SK-N-SH (cell line): ENCODE data around the gene NANOS2.

ENCODE experiments used
- CTCF ChIP-seq: fragments of 200-600 bp; sonication (generic); IDR thresholded peaks from 2 replicates; pipeline ENCODE4 v1.6.1; 2017; ENCODE audit warnings: antibody characterized with exemption, mild to moderate bottlenecking, moderate library complexity
- EP300 ChIP-seq, 2 experiments: IDR thresholded peaks; 2 replicates each; pipeline versions ENCODE4 v1.4.0 to v1.6.1; 2012; ENCODE audit warnings: borderline replicate concordance in 1 of 2, low read depth in 1 of 2, low read length in 1 of 2
- EZH2phosphoT487 ChIP-seq: fragments of 200-600 bp; sonication (generic); IDR thresholded peaks from 2 replicates; pipeline ENCODE4 v1.6.1; 2017; ENCODE audit warnings: low read depth, mixed run types, mild to moderate bottlenecking, antibody characterized with exemption, moderate library complexity, borderline replicate concordance
- FOXM1 ChIP-seq: IDR thresholded peaks from 2 replicates; pipeline ENCODE4 v1.4.0; 2012; ENCODE audit warnings: low read depth, mild to moderate bottlenecking
- JUND ChIP-seq: IDR thresholded peaks from 2 replicates; pipeline ENCODE4 v1.4.0; 2012
- NRF1 ChIP-seq: IDR thresholded peaks from 2 replicates; pipeline ENCODE4 v1.6.1; 2012; ENCODE audit warnings: low read depth, mild to moderate bottlenecking, low read length
- POLR2AphosphoS5 ChIP-seq: IDR thresholded peaks from 2 replicates; pipeline ENCODE4 v1.6.1; 2012; ENCODE audit warnings: low read depth, low read length
- RAD21 ChIP-seq: IDR thresholded peaks from 2 replicates; pipeline ENCODE4 v1.6.1; 2012; ENCODE audit warnings: mild to moderate bottlenecking, low read length
- SIN3A ChIP-seq: IDR thresholded peaks from 2 replicates; pipeline ENCODE4 v1.6.1; 2012; ENCODE audit warnings: low read depth, mild to moderate bottlenecking, low read length, moderate library complexity, borderline replicate concordance
- SMC3 ChIP-seq: IDR thresholded peaks from 2 replicates; pipeline ENCODE4 v1.6.1; 2012; ENCODE audit warnings: low read depth, low read length, improper control_type of control experiment
- YY1 ChIP-seq: IDR thresholded peaks from 2 replicates; pipeline ENCODE4 v1.4.0; 2012; ENCODE audit warnings: low read depth, mild to moderate bottlenecking
- TF ChIP-seq, protein P1 (sequence below): IDR thresholded peaks from 2 replicates; pipeline ENCODE4 v1.6.1; 2012; ENCODE audit warnings: mild to moderate bottlenecking, low read depth, low read length, moderate library complexity

GRCh38 chr19:45958320-45958719 lies 43.7 kb upstream of the NANOS2 start:
- TF ChIP-seq SMC3 (no peak), YY1 (no peak), CTCF (no peak), EP300 (IDR thresholded peaks at IDR 0.05; ENCODE audit: borderline replicate concordance in 1 of 2, low read depth in 1 of 2, low read length in 1 of 2) (no peak), RAD21 (no peak), POLR2AphosphoS5 (no peak), EZH2phosphoT487 (no peak), FOXM1 (no peak), NRF1 (no peak), SIN3A (no peak), JUND (no peak)
- TF ChIP-seq, protein P1, sequence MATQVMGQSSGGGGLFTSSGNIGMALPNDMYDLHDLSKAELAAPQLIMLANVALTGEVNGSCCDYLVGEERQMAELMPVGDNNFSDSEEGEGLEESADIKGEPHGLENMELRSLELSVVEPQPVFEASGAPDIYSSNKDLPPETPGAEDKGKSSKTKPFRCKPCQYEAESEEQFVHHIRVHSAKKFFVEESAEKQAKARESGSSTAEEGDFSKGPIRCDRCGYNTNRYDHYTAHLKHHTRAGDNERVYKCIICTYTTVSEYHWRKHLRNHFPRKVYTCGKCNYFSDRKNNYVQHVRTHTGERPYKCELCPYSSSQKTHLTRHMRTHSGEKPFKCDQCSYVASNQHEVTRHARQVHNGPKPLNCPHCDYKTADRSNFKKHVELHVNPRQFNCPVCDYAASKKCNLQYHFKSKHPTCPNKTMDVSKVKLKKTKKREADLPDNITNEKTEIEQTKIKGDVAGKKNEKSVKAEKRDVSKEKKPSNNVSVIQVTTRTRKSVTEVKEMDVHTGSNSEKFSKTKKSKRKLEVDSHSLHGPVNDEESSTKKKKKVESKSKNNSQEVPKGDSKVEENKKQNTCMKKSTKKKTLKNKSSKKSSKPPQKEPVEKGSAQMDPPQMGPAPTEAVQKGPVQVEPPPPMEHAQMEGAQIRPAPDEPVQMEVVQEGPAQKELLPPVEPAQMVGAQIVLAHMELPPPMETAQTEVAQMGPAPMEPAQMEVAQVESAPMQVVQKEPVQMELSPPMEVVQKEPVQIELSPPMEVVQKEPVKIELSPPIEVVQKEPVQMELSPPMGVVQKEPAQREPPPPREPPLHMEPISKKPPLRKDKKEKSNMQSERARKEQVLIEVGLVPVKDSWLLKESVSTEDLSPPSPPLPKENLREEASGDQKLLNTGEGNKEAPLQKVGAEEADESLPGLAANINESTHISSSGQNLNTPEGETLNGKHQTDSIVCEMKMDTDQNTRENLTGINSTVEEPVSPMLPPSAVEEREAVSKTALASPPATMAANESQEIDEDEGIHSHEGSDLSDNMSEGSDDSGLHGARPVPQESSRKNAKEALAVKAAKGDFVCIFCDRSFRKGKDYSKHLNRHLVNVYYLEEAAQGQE = no peak
